ENCODE results near the gene SLC32A1. TPM values are rescaled to one million over a fixed set of nuclear protein-coding genes. Genes with fewer than 3 reads are reported as not detected.

Gene SLC32A1
- total RNA-seq, 2 donors from 2014 or later: not detected

DNA sequence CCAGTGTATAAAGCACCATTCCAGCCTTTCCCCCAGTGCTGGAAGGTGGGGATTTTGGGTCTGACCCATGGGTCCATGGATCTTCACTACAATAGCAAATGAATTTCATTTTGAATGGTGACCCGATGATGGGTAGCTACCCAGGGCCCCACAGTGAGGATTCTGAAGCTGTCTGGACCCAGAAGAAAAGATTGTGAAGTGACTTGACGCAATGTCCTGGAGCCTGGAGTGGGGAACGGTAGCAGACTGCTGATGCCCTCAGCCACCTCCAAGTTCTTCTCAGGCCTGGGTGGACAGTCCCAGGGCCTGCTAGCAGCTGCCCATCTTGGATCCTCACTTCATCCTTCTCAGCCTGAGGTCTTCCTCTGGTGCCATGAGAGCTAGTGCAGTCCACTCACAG lies 23.4 kb upstream of the SLC32A1 start:
- Histone ChIP-seq H3K36me3 (no peaks in the 10 kb centered on the region), H3K27me3 (no peaks in the 10 kb centered on the region), H3K4me1 (no peaks in the 10 kb centered on the region), H3K27ac (no peak overlapping the region), H3K4me3 (no peak overlapping the region), H3K9me3 (no peaks in the 10 kb centered on the region)
- DNase-seq (ENCODE audit: low spot score): no peak
- no peak for TF ChIP-seq CTCF (IDR thresholded peaks at IDR 0.05)

DNA sequence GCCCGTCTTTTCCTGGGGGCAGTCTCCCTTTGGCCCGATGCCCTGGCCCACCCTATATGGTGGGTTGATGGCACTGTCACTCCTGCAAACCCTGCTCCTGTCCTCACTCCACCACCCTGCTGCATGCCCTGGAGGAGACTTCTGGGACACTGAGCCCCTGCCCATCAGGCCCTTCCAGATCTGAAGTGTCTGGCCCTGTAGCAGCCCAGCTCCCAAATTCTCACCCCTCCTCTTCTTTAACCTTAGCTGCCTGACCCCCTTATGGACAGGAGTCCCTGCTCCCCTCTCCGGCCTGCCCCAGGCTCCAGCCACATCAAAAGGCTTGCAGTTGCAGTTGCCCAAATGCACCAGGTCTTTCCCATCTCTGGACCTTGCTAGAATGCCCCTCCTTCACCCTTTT lies 20.8 kb upstream of the SLC32A1 start:
- no peak for DNase-seq (ENCODE audit: low spot score)
- Histone ChIP-seq H3K4me3 (no peak overlapping the region), H3K4me1 (no peaks in the 10 kb centered on the region), H3K27ac (no peak overlapping the region), H3K27me3 (no peaks in the 10 kb centered on the region), H3K9me3 (no peaks in the 10 kb centered on the region), H3K36me3 (no peaks in the 10 kb centered on the region)
- TF ChIP-seq CTCF (IDR thresholded peaks at IDR 0.05): no peak

DNA sequence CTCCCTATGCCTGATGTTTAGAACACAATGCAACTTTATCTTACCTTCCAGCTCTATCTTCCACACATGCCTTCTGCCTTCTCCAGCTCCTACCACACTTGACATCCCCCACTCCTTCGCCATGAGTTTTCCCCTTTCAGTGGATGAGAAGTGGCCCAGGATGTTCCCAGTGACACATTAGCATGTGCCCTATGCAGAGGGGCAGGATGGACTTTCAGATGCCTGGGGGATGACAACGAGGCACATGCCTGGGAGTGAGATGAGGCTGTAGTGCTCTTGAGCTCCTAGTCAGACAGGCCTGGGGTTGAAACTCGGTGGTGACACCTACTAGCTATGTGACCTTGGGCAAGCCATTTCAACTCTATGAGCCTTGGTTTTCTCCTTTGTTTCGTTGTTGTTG lies 20.1 kb upstream of the SLC32A1 start:
- Histone ChIP-seq H3K4me3 (no peak overlapping the region), H3K36me3 (no peaks in the 10 kb centered on the region), H3K27me3 (no peaks in the 10 kb centered on the region), H3K9me3 (no peaks in the 10 kb centered on the region), H3K27ac (no peak overlapping the region), H3K4me1 (no peaks in the 10 kb centered on the region)
- no peak for TF ChIP-seq CTCF (IDR thresholded peaks at IDR 0.05)
- DNase-seq (ENCODE audit: low spot score): no peak

GRCh38 chr20:38706509-38706908 lies 17.8 kb upstream of the SLC32A1 start:
- H3K4me1 ChIP-seq: no peaks in the 10 kb centered on the region
- H3K4me3 ChIP-seq: no peak overlapping the region
- DNase-seq (ENCODE audit: low spot score): no peak
- no peak overlapping the region for H3K27ac ChIP-seq
- H3K36me3 ChIP-seq: no peaks in the 10 kb centered on the region
- no peaks in the 10 kb centered on the region for H3K9me3 ChIP-seq
- H3K27me3 ChIP-seq: no peaks in the 10 kb centered on the region
- TF ChIP-seq CTCF (IDR thresholded peaks at IDR 0.05): no peak

GRCh38 chr20:38714308-38714707 lies 10.0 kb upstream of the SLC32A1 start:
- no peak for DNase-seq (ENCODE audit: low spot score)
- TF ChIP-seq CTCF (IDR thresholded peaks at IDR 0.05): no peak
- H3K4me3 ChIP-seq: no peak overlapping the region
- no peaks in the 10 kb centered on the region for H3K9me3 ChIP-seq
- H3K27ac ChIP-seq: no peak overlapping the region
- H3K36me3 ChIP-seq: no peaks in the 10 kb centered on the region
- no peaks in the 10 kb centered on the region for H3K4me1 ChIP-seq
- no peaks in the 10 kb centered on the region for H3K27me3 ChIP-seq

GRCh38 chr20:38715646-38716045 lies 8.6 kb upstream of the SLC32A1 start:
- no peak overlapping the region for H3K27ac ChIP-seq
- TF ChIP-seq CTCF (IDR thresholded peaks at IDR 0.05): no peak
- no peaks in the 10 kb centered on the region for H3K9me3 ChIP-seq
- H3K4me1 ChIP-seq: no peaks in the 10 kb centered on the region
- no peaks in the 10 kb centered on the region for H3K27me3 ChIP-seq
- DNase-seq (ENCODE audit: low spot score): no peak
- no peak overlapping the region for H3K4me3 ChIP-seq
- no peaks in the 10 kb centered on the region for H3K36me3 ChIP-seq

Data from right atrium auricular region (tissue), 2 donors.